Tibial nerve (tissue), 4 donors: ENCODE results near the gene ABLIM2.

Experiments
- CTCF ChIP-seq, 5 experiments: fragments of 200-600 bp in 3 of 5; fragments of 450-650 bp in 2 of 5; sonication (generic) in 3 of 5; IDR thresholded peaks; one replicate each; pipeline ENCODE4 v1.5.1; 2016 to 2019; ENCODE audit warnings: antibody characterized with exemption in 5 of 5, mild to moderate bottlenecking in 3 of 5, moderate library complexity in 2 of 5
- EP300 ChIP-seq, 2 donors: sonication (generic); formaldehyde crosslinking; IDR thresholded peaks; one replicate each; pipeline ENCODE4 v1.6.1; 2017; ENCODE audit warnings: antibody characterized with exemption in 2 of 2, mild to moderate bottlenecking in 1 of 2
- POLR2A ChIP-seq, 2 donors: fragments of 450-650 bp; IDR thresholded peaks; one replicate each; pipeline ENCODE4 v1.6.1; 2017; ENCODE audit warnings: antibody characterized with exemption in 2 of 2, mild to moderate bottlenecking in 2 of 2, moderate library complexity in 2 of 2

- TF ChIP-seq EP300 (IDR thresholded peaks at IDR 0.05): no peak
- TF ChIP-seq CTCF (IDR thresholded peaks at IDR 0.05): no peak
- TF ChIP-seq POLR2A (IDR thresholded peaks at IDR 0.05): no peak
Measured at GRCh38 chr4:8179771-8180170, 21.2 kb upstream of the ABLIM2 start.
